ENCODE results near the gene MRPL43.
A peak's percentile ranks its signal among the peaks of the same experiment; 100 is the strongest.

MRPL43 gene

GRCh38 chr10:101001659-101002035, 14.3 kb upstream of the MRPL43 start:
- no peak for DNase-seq

GRCh38 chr10:101000915-101001658, 13.8 kb upstream of the MRPL43 start:
- DNase-seq: peak in 1 of 2 experiments; percentile 55

GRCh38 chr10:101000127-101000914, 13.0 kb upstream of the MRPL43 start:
- no peak for DNase-seq

GRCh38 chr10:100999742-101000126, 12.4 kb upstream of the MRPL43 start, which contains the start of gene LZTS2:
LZTS2 (plus strand) TSS chr10:100999808; CDS start chr10:101002539, 2,731 bp downstream.
- no peak for DNase-seq

- DNase-seq: peak in 1 of 2 experiments; percentile 65
Measured at GRCh38 chr10:100998991-100999741, 11.9 kb upstream of the MRPL43 start.

GRCh38 chr10:100998183-100998990, 11.1 kb upstream of the MRPL43 start:
- DNase-seq: peak; percentile 84 to 93

- peak; percentile 61 to 84 for DNase-seq
Measured at GRCh38 chr10:100997360-100998182, 10.3 kb upstream of the MRPL43 start.

- DNase-seq: peak in 1 of 2 experiments; percentile 50
Measured at GRCh38 chr10:100996678-100997359, 9.5 kb upstream of the MRPL43 start.

GRCh38 chr10:100995181-100995580, 7.9 kb upstream of the MRPL43 start:
- no peak for DNase-seq

GRCh38 chr10:100993986-100994708, 6.8 kb upstream of the MRPL43 start:
- no peak for DNase-seq

GRCh38 chr10:100989088-100989487, 1.8 kb upstream of the MRPL43 start:
- no peak for DNase-seq

GRCh38 chr10:100988166-100988565, 869 bp upstream of the MRPL43 start:
- no peak for DNase-seq

GRCh38 chr10:100987685-100988049, 370 bp upstream of the MRPL43 start:
- DNase-seq: no peak

GRCh38 chr10:100986623-100986951, 710 bp downstream of the MRPL43 start:
- DNase-seq: no peak

- DNase-seq: no peak
Measured at GRCh38 chr10:100985336-100985735, 2.0 kb downstream of the MRPL43 start.

GRCh38 chr10:100984672-100985177, 2.6 kb downstream of the MRPL43 start:
- DNase-seq: no peak

GRCh38 chr10:100983868-100984671, 3.2 kb downstream of the MRPL43 start:
- no peak for DNase-seq

GRCh38 chr10:100982916-100983830, 4.1 kb downstream of the MRPL43 start:
- no peak for DNase-seq

All from SHP77 (cell line).